H1 (cell line): ENCODE measurements around the gene SPAG4. TPM values are rescaled to one million over a fixed set of nuclear protein-coding genes. Genes with fewer than 3 reads are reported as not detected.

ENCODE experiments used
- CTCF ChIA-PET: fragments of 300-600 bp; sonication (Branson Sonifier 250); formaldehyde crosslinking; loops from one replicate; lab custom pipeline; 2021; ENCODE audit not compliant: partially characterized antibody; lab: Charles Lee
- POLR2A ChIA-PET: fragments of 300-600 bp; sonication (Branson Sonifier 250); formaldehyde crosslinking; loops from one replicate; lab custom pipeline; 2021; ENCODE audit warnings: inconsistent platforms; ENCODE audit not compliant: partially characterized antibody; lab: Charles Lee
- DNase-seq, 2 experiments: peaks; one replicate each; pipeline versions ENCODE4 v3.0.0 to v3.0.0-alpha.2; 2010 to 2022; ENCODE audit warnings: low spot score in 2 of 2, low read depth in 1 of 2, mixed read lengths in 1 of 2
- FAIRE-seq: peaks from 2 replicates; lab custom pipeline; 2011; peaks lifted over from hg19 to GRCh38; lab: Jason Lieb, UNC
- H2AFZ ChIP-seq: 2 replicates; pipeline ENCODE4 v1.8.1; 2012; ENCODE audit warnings: low read length, inconsistent platforms
- H2AK5ac ChIP-seq: 2 replicates; pipeline ENCODE4 v1.6.1; 2013; ENCODE audit warnings: low read depth, low read length
- H2BK120ac ChIP-seq: replicated peaks from 2 replicates; pipeline ENCODE3; 2013; ENCODE audit warnings: low read depth, low read length, inconsistent platforms
- H2BK12ac ChIP-seq: 2 replicates; pipeline ENCODE4 v1.6.1; 2013; ENCODE audit warnings: low read depth, low read length
- H2BK15ac ChIP-seq: 2 replicates; pipeline ENCODE4 v1.6.1; 2013; ENCODE audit warnings: low read length
- H2BK20ac ChIP-seq: 2 replicates; pipeline ENCODE4 v1.6.1; 2013; ENCODE audit warnings: low read length
- H2BK5ac ChIP-seq: 2 replicates; pipeline ENCODE4 v1.6.1; 2013; ENCODE audit warnings: low read depth, low read length
- H3K14ac ChIP-seq: 2 replicates; pipeline ENCODE4 v1.6.1; 2013; ENCODE audit warnings: inconsistent platforms; ENCODE audit not compliant: insufficient read length
- H3K18ac ChIP-seq: 2 replicates; pipeline ENCODE4 v1.6.1; 2013; ENCODE audit warnings: low read length; ENCODE audit errors: extremely low read depth
- H3K23ac ChIP-seq: 2 replicates; pipeline ENCODE4 v1.6.1; 2013; ENCODE audit warnings: inconsistent platforms; ENCODE audit not compliant: insufficient read length
- H3K23me2 ChIP-seq: 2 replicates; pipeline ENCODE4 v1.6.1; 2013; ENCODE audit warnings: low read depth, low read length
- H3K27ac ChIP-seq: 2 replicates; pipeline ENCODE4 v1.6.1; 2011; ENCODE audit warnings: low read depth, low read length, inconsistent platforms
- H3K27me3 ChIP-seq, 4 experiments: replicated peaks in 1 of 4; 1 replicate in 1 of 4; 2 replicates in 3 of 4; pipeline versions ENCODE4 v1.6.1 to v1.8.1; 2011 to 2013; ENCODE audit warnings: low read length in 3 of 4, mild to moderate bottlenecking in 3 of 4, inconsistent platforms in 2 of 4, mixed read lengths in 2 of 4, moderate library complexity in 1 of 4; ENCODE audit not compliant: control insufficient read depth in 3 of 4, insufficient read depth in 3 of 4; ENCODE audit errors: extremely low read depth in 1 of 4
- H3K36me3 ChIP-seq, 4 experiments: 2 replicates each; pipeline versions ENCODE4 v1.6.1 to v1.8.1; 2011 to 2013; ENCODE audit warnings: mild to moderate bottlenecking in 4 of 4, low read length in 3 of 4, moderate library complexity in 2 of 4, control low read depth in 1 of 4, inconsistent platforms in 1 of 4; ENCODE audit not compliant: insufficient read depth in 4 of 4, control insufficient read depth in 2 of 4
- H3K4ac ChIP-seq: replicated peaks from 2 replicates; pipeline ENCODE3; 2013; ENCODE audit warnings: low read length, low read depth, mixed read lengths, inconsistent platforms; ENCODE audit not compliant: insufficient read length
- H3K4me1 ChIP-seq, 4 experiments: replicated peaks in 1 of 4; 1 replicate in 1 of 4; 2 replicates in 3 of 4; pipeline versions ENCODE4 v1.6.1 to v1.8.1; 2011 to 2013; ENCODE audit warnings: low read length in 3 of 4, inconsistent platforms in 2 of 4, mixed read lengths in 1 of 4; ENCODE audit not compliant: insufficient read depth in 4 of 4, control insufficient read depth in 3 of 4
- H3K4me2 ChIP-seq, 2 experiments: 2 replicates each; pipeline versions ENCODE4 v1.6.1 to v1.8.1; 2011 to 2013; ENCODE audit warnings: low read depth in 2 of 2, low read length in 2 of 2, control low read depth in 1 of 2, inconsistent platforms in 1 of 2, mild to moderate bottlenecking in 1 of 2; ENCODE audit not compliant: insufficient read depth in 1 of 2
- H3K4me3 ChIP-seq, 4 experiments: fragments of 200-600, 300-600 bp in 1 of 4; sonication (generic), shearing (Covaris generic), sonication (Bioruptor Twin) in 1 of 4; 2 replicates each; pipeline versions ENCODE4 v1.5.1 to v1.8.1; 2011 to 2016; ENCODE audit warnings: low read length in 4 of 4, low read depth in 3 of 4, control low read depth in 2 of 4, inconsistent platforms in 2 of 4, mild to moderate bottlenecking in 2 of 4, mixed read lengths in 1 of 4, moderate library complexity in 1 of 4; ENCODE audit not compliant: insufficient read depth in 2 of 4; ENCODE audit errors: extremely low read depth in 1 of 4
- H3K56ac ChIP-seq: replicated peaks from 2 replicates; pipeline ENCODE3; 2013; ENCODE audit warnings: low read depth, mild to moderate bottlenecking, mixed read lengths, low read length, inconsistent platforms; ENCODE audit not compliant: insufficient read length
- H3K79me1 ChIP-seq: 2 replicates; pipeline ENCODE4 v1.6.1; 2013; ENCODE audit warnings: low read depth, low read length, control low read depth
- H3K79me2 ChIP-seq, 2 experiments: 2 replicates each; pipeline versions ENCODE4 v1.6.1 to v1.8.1; 2012 to 2013; ENCODE audit warnings: low read length in 2 of 2, mild to moderate bottlenecking in 2 of 2, inconsistent platforms in 1 of 2; ENCODE audit not compliant: insufficient read depth in 2 of 2, control insufficient read depth in 1 of 2
- H3K9ac ChIP-seq, 4 experiments: replicated peaks in 1 of 4; 1 replicate in 1 of 4; 2 replicates in 3 of 4; pipeline versions ENCODE4 v1.6.1 to v1.8.1; 2011 to 2013; ENCODE audit warnings: low read depth in 3 of 4, low read length in 3 of 4, control low read depth in 2 of 4, mild to moderate bottlenecking in 2 of 4, moderate library complexity in 2 of 4, inconsistent platforms in 1 of 4; ENCODE audit errors: extremely low read depth in 1 of 4
- H3K9me3 ChIP-seq, 2 experiments: 2 replicates each; pipeline versions ENCODE4 v1.6.1 to v1.8.1; 2012 to 2013; ENCODE audit warnings: mild to moderate bottlenecking in 2 of 2, moderate library complexity in 2 of 2, control low read depth in 1 of 2, inconsistent platforms in 1 of 2, low read depth in 1 of 2, low read length in 1 of 2, mixed read lengths in 1 of 2; ENCODE audit not compliant: insufficient read depth in 2 of 2
- H4K20me1 ChIP-seq, 2 experiments: replicated peaks in 1 of 2; 2 replicates each; pipeline versions ENCODE3 to v1.8.1; 2011 to 2013; ENCODE audit warnings: inconsistent platforms in 2 of 2, low read length in 2 of 2, mild to moderate bottlenecking in 1 of 2; ENCODE audit not compliant: insufficient read depth in 2 of 2, control insufficient read depth in 1 of 2
- H4K5ac ChIP-seq: 2 replicates; pipeline ENCODE4 v1.6.1; 2013; ENCODE audit warnings: low read length, low read depth, mixed read lengths, inconsistent platforms; ENCODE audit not compliant: insufficient read length
- H4K8ac ChIP-seq: 2 replicates; pipeline ENCODE4 v1.8.0; 2013; ENCODE audit warnings: mild to moderate bottlenecking, moderate library complexity, low read length, inconsistent platforms; ENCODE audit not compliant: insufficient read depth; ENCODE audit errors: extremely low read depth
- H4K91ac ChIP-seq: replicated peaks from 2 replicates; pipeline ENCODE3; 2013; ENCODE audit warnings: low read length, mixed read lengths, inconsistent platforms; ENCODE audit not compliant: insufficient read length
- BRCA1 ChIP-seq: IDR thresholded peaks from 2 replicates; pipeline ENCODE4 v1.6.1; 2012; ENCODE audit warnings: low read depth, low read length, improper control_type of control experiment
- GTF2F1 ChIP-seq: IDR thresholded peaks from 2 replicates; pipeline ENCODE4 v1.6.1; 2012; ENCODE audit warnings: low read depth, low read length, improper control_type of control experiment, borderline replicate concordance
- KDM1A ChIP-seq: fragments of 200-600, 300-600 bp; sonication (generic); IDR thresholded peaks from 2 replicates; pipeline ENCODE4 v1.7.1; 2016; ENCODE audit warnings: mild to moderate bottlenecking, low read length, borderline replicate concordance
- PHF8 ChIP-seq: fragments of 200-600 bp; sonication (generic); conservative IDR thresholded peaks from 2 replicates; pipeline ENCODE4 v1.7.1; 2012; ENCODE audit warnings: low read depth, mild to moderate bottlenecking, inconsistent platforms, low read length, moderate library complexity
- POU5F1 ChIP-seq: IDR thresholded peaks from 2 replicates; pipeline ENCODE4 v1.6.1; 2011; ENCODE audit warnings: low read depth, mild to moderate bottlenecking, low read length, moderate library complexity
- RFX5 ChIP-seq: IDR thresholded peaks from 2 replicates; pipeline ENCODE4 v1.6.1; 2011; ENCODE audit warnings: low read depth, low read length, improper control_type of control experiment, borderline replicate concordance
- SIN3A ChIP-seq, 2 experiments: IDR thresholded peaks in 1 of 2; conservative IDR thresholded peaks in 1 of 2; 2 replicates each; pipeline ENCODE4 v1.6.1; 2011 to 2012; ENCODE audit warnings: low read length in 2 of 2, improper control_type of control experiment in 1 of 2, low read depth in 1 of 2, mild to moderate bottlenecking in 1 of 2
- SUZ12 ChIP-seq: fragments of 200-600 bp; sonication (generic); IDR thresholded peaks from 2 replicates; pipeline ENCODE4 v1.6.1; 2012; ENCODE audit warnings: mild to moderate bottlenecking, inconsistent platforms, low read length, moderate library complexity, mixed read lengths
- TAF1 ChIP-seq: IDR thresholded peaks from 2 replicates; pipeline ENCODE4 v1.6.1; 2011; ENCODE audit warnings: mild to moderate bottlenecking, low read depth, low read length
- USF2 ChIP-seq: IDR thresholded peaks from 2 replicates; pipeline ENCODE4 v1.6.1; 2011; ENCODE audit warnings: low read length, improper control_type of control experiment
- WGBS, 2 experiments: shearing (Covaris generic) in 1 of 2; methylation state at CpG; one replicate each; pipeline versions ENCODE4 v1.1.6 to v1.1.7; 2013 to 2015; ENCODE audit warnings: low lambda C conversion rate in 2 of 2, mixed read lengths in 2 of 2, inconsistent platforms in 1 of 2, low coverage in 1 of 2, missing lambda C conversion rate in 1 of 2; ENCODE audit not compliant: insufficient replicate concordance in 2 of 2, insufficient coverage in 1 of 2, insufficient read length in 1 of 2; ENCODE audit errors: extremely low coverage in 1 of 2, missing lambda C conversion rate in 1 of 2; 5-methylcytosine and 5-hydroxymethylcytosine counted together
- polyA plus RNA-seq, 7 experiments: library from polyadenylated mRNA; depleted of rRNA in 3 of 7; stranded (reverse) in 5 of 7; unstranded in 2 of 7; fragments of >200 nt in 5 of 7; fragments of 200-250 nt in 2 of 7; gene quantifications; 1 replicate in 5 of 7; 2 replicates in 1 of 7; 4 replicates in 1 of 7; pipeline versions ENCODE4 v1.2.1 to v1.2.3, GENCODE V29; 2011 to 2013; ENCODE audit warnings: missing spikeins in 2 of 7, mixed read lengths in 2 of 7
- total RNA-seq: library from RNA; stranded (reverse); fragmentation: NEBNext Ultra II Directional; extraction: Animal tissue kit (Norgen Biotek cat#: 25700); gene quantifications from 2 replicates; pipeline ENCODE4 v1.2.1, GENCODE V29; 2021

Gene SPAG4
- total and polyA plus RNA-seq, 2 of the 8 experiments (the other 6 are each of a cell fraction or from before 2014, with no cell fraction given): 2.4 to 6.0 TPM

GRCh38 chr20:35635652-35636051 lies 20.0 kb downstream of the SPAG4 start:
- Histone ChIP-seq H4K20me1 (peaks cover 15 to 33% of the 10 kb centered on the region in 2 experiments), H3K79me2 (peaks cover 2 to 63% of the 10 kb centered on the region in 2 experiments; a peak in 3 of 4 replicates), H3K27me3 (no peaks in the 10 kb centered on the region), H3K56ac (no peak overlapping the region), H3K4me2 (no peak overlapping the region), H3K23ac (no peak overlapping the region), H3K18ac (no peak overlapping the region), H2BK120ac (no peak overlapping the region), H3K4ac (no peak overlapping the region), H2AFZ (no peak overlapping the region), H2BK5ac (no peak overlapping the region), H3K36me3 (peaks cover 10 to 20% (median 13%) of the 10 kb centered on the region in 4 experiments; a peak in 6 of 8 replicates), H3K79me1 (peaks cover 29% of the 10 kb centered on the region), H2BK15ac (no peak overlapping the region), H2AK5ac (no peak overlapping the region), H3K23me2 (no peaks in the 10 kb centered on the region), H4K91ac (no peak overlapping the region), H3K27ac (no peak overlapping the region), H3K4me3 (no peak overlapping the region), H3K4me1 (peaks cover 0 to 9% (median 2%) of the 10 kb centered on the region in 4 experiments; a peak in 3 of 7 replicates), H3K9me3 (no peaks in the 10 kb centered on the region)
- FAIRE-seq: no peak
- ChIA-PET POLR2A (interaction anchor here (0.6 to 2.5 kb wide), 10 partner anchors 8 to 106 kb away, joined by 3 to 7 read pairs (median 4); partner anchors contain the start of genes CPNE1, RBM12 and RBM39), CTCF (interaction anchor here (0.8 to 6.4 kb wide), 3 partner anchors 11 to 318 kb away, joined by 3 to 37 read pairs (median 4); partner anchors contain the start of gene SCAND1)
- TF ChIP-seq KDM1A (no peak), POU5F1 (no peak), TAF1 (no peak), USF2 (no peak), PHF8 (no peak), SUZ12 (no peak), BRCA1 (no peak), RFX5 (no peak), SIN3A (conservative IDR thresholded peaks at IDR 0.05 in 1 of 2, IDR thresholded peaks at IDR 0.05 in 1 of 2; ENCODE audit: low read depth in 1 of 2, low read length in 2 of 2) (no peak), GTF2F1 (no peak)
- TF ChIP-seq, all 59 proteins: peak for 0
- no peak overlapping the region for H4K8ac ChIP-seq
- H4K5ac ChIP-seq: no peak overlapping the region
- H3K9ac ChIP-seq: no peak overlapping the region
- H3K14ac ChIP-seq: no peak overlapping the region
- DNase-seq: peak in 1 of 2 experiments; percentile 31
- 98% methylated on average over 4 of the region's 4 CpGs; no CpG with 5 or more reads in 1 of the 2 experiments for WGBS, 2 experiments
- H2BK12ac ChIP-seq: 0 out of 2 replicates have a peak overlapping the region, but pooled peaks have one; percentile 39
- no peak overlapping the region for H2BK20ac ChIP-seq
